Panc1 (cell line): ENCODE results near the gene ZNF554. TPM values are rescaled to one million over a fixed set of nuclear protein-coding genes. Genes with fewer than 3 reads are reported as not detected.
A peak's percentile ranks its signal among the peaks of the same experiment; 100 is the strongest.

Experiments
- ATAC-seq: fragments of 200-7000 bp; cut with Tn5 transposase; 2 replicates; pipeline ENCODE4 v1.9.1; 2020; ENCODE audit warnings: mild to moderate bottlenecking, moderate library complexity
- BruUV-seq: library from RNA; stranded (reverse); fragments of 400-500 nt; replicated peaks from 2 replicates; lab custom pipeline; 2021; lab: Mats Ljungman, UMichigan
- CTCF ChIA-PET: fragments of 300-600 bp; sonication (Branson Sonifier 250); formaldehyde crosslinking; loops from one replicate; lab custom pipeline; 2022; ENCODE audit warnings: antibody characterized with exemption; lab: Charles Lee
- POLR2A ChIA-PET: fragments of 300-600 bp; sonication (Branson Sonifier 250); formaldehyde crosslinking; loops from one replicate; lab custom pipeline; 2022; ENCODE audit warnings: antibody characterized with exemption; lab: Charles Lee
- DNase-seq: peaks from one replicate; pipeline ENCODE4 v3.0.0-alpha.2; 2010; ENCODE audit warnings: low read depth, low spot score
- H3K27ac ChIP-seq: 2 replicates; pipeline ENCODE4 v1.5.1; 2011; ENCODE audit warnings: mild to moderate bottlenecking, low read length, inconsistent platforms
- H3K27me3 ChIP-seq: fragments of 200-500 bp; sonication (Bioruptor generic); 2 replicates; pipeline ENCODE4 v1.6.0; 2014; ENCODE audit warnings: low read length, inconsistent platforms; ENCODE audit not compliant: control insufficient read depth, insufficient read depth
- H3K36me3 ChIP-seq: fragments of 200-500 bp; sonication (Bioruptor generic); 2 replicates; pipeline ENCODE4 v1.5.1; 2014; ENCODE audit warnings: inconsistent platforms, mild to moderate bottlenecking, low read length, moderate library complexity; ENCODE audit not compliant: control insufficient read depth, insufficient read depth
- H3K4me1 ChIP-seq: 2 replicates; pipeline ENCODE4 v1.5.1; 2011; ENCODE audit warnings: inconsistent platforms, mild to moderate bottlenecking, low read length, moderate library complexity; ENCODE audit not compliant: control insufficient read depth, insufficient read depth
- H3K4me3 ChIP-seq, 2 experiments: 2 replicates each; pipeline ENCODE4 v1.5.1; 2011 to 2012; ENCODE audit warnings: low read depth in 2 of 2, low read length in 2 of 2, mild to moderate bottlenecking in 2 of 2, inconsistent platforms in 1 of 2, moderate library complexity in 1 of 2
- H3K9me3 ChIP-seq: fragments of 200-500 bp; sonication (Bioruptor generic); 2 replicates; pipeline ENCODE4 v1.5.1; 2014; ENCODE audit warnings: low read depth, mild to moderate bottlenecking, inconsistent platforms, low read length, moderate library complexity; ENCODE audit not compliant: control insufficient read depth, insufficient read depth
- POLR2AphosphoS5 ChIP-seq: IDR thresholded peaks from 2 replicates; pipeline ENCODE4 v1.6.1; 2012; ENCODE audit warnings: mild to moderate bottlenecking, low read depth, low read length, moderate library complexity
- REST ChIP-seq, 2 experiments: IDR thresholded peaks; 2 replicates each; pipeline ENCODE4 v1.6.1; 2011 to 2012; ENCODE audit warnings: low read depth in 2 of 2, control low read depth in 1 of 2, low read length in 1 of 2, mild to moderate bottlenecking in 1 of 2, moderate library complexity in 1 of 2; ENCODE audit not compliant: insufficient read depth in 1 of 2
- SIN3A ChIP-seq: IDR thresholded peaks from 2 replicates; pipeline ENCODE4 v1.6.1; 2012; ENCODE audit warnings: low read depth, mild to moderate bottlenecking, low read length, moderate library complexity, borderline replicate concordance; ENCODE audit not compliant: insufficient read depth
- TCF7L2 ChIP-seq: IDR thresholded peaks from 2 replicates; pipeline ENCODE4 v1.6.1; 2011; ENCODE audit warnings: mild to moderate bottlenecking, low read depth, low read length, inconsistent platforms
- in situ Hi-C: cut with HindIII; loops from 2 replicates; pipeline ENCODE4 v1.10.0; 2016; ENCODE audit warnings: low sequenced_read_pairs, low pct_unique_long_range_greater_than_20kb
- intact Hi-C: fragments of 100-400 bp; cut with micrococcal nuclease; formaldehyde crosslinking; loops from one replicate; pipeline ENCODE4 v1.10.0; 2022; ENCODE audit not compliant: unreplicated experiment
- total RNA-seq: library from RNA; stranded (reverse); gene quantifications from one replicate; pipeline ENCODE4 v1.2.1, GENCODE V29; 2021; ENCODE audit not compliant: unreplicated experiment
- TF ChIP-seq, protein P1 (sequence below): fragments of 450-650 bp; IDR thresholded peaks from 2 replicates; pipeline ENCODE4 v1.5.1; 2017; ENCODE audit warnings: mild to moderate bottlenecking

Gene ZNF554
- total RNA-seq, 1 experiment from 2014 or later = 1.5 TPM

DNA sequence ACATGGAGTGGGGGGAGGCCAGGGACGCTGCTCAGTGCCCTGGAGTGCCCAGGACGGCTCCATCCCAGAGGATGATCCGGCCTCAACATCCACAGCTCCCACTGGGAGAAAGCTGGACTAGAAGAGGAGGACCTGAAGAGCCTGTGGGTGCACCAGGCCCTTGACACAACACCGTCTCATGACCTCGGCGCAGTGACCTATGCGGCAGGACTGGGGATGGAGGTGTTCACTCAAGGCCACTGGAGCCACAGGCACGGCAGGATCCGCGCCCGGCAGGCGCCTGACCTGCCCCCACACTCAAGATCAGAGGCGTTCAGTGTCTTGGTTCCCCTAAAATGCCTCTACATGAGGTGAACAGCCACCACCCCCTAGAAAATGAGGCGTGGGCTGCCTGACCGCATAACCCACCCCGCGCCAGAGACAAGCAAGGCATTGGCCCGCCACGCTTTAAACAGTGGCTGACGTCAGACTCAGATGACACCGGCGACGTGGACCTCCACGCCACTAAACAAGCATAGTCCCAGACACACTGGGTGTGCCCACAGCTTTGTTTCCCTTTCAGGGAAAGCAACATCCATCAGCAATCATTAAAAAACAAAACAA is 44.6 kb upstream of the ZNF554 start:
- TF ChIP-seq SIN3A (no peak), POLR2AphosphoS5 (no peak), REST (IDR thresholded peaks at IDR 0.05; ENCODE audit: insufficient read depth in 1 of 2, low read depth in 2 of 2, low read length in 1 of 2) (no peak), TCF7L2 (no peak)
- TF ChIP-seq, protein P1, sequence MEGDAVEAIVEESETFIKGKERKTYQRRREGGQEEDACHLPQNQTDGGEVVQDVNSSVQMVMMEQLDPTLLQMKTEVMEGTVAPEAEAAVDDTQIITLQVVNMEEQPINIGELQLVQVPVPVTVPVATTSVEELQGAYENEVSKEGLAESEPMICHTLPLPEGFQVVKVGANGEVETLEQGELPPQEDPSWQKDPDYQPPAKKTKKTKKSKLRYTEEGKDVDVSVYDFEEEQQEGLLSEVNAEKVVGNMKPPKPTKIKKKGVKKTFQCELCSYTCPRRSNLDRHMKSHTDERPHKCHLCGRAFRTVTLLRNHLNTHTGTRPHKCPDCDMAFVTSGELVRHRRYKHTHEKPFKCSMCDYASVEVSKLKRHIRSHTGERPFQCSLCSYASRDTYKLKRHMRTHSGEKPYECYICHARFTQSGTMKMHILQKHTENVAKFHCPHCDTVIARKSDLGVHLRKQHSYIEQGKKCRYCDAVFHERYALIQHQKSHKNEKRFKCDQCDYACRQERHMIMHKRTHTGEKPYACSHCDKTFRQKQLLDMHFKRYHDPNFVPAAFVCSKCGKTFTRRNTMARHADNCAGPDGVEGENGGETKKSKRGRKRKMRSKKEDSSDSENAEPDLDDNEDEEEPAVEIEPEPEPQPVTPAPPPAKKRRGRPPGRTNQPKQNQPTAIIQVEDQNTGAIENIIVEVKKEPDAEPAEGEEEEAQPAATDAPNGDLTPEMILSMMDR = no peak
- Histone ChIP-seq H3K9me3 (no peaks in the 10 kb centered on the region), H3K27ac (no peak overlapping the region), H3K4me1 (no peaks in the 10 kb centered on the region), H3K4me3 (no peak overlapping the region), H3K27me3 (no peaks in the 10 kb centered on the region), H3K36me3 (no peaks in the 10 kb centered on the region)
- intact Hi-C loops = no loop called here
- ChIA-PET CTCF (no interaction called here), POLR2A (no interaction called here)
- in situ Hi-C loops = no loop called here
- no peak for ATAC-seq
- no peak for DNase-seq
- no TSS peak for BruUV-seq

DNA sequence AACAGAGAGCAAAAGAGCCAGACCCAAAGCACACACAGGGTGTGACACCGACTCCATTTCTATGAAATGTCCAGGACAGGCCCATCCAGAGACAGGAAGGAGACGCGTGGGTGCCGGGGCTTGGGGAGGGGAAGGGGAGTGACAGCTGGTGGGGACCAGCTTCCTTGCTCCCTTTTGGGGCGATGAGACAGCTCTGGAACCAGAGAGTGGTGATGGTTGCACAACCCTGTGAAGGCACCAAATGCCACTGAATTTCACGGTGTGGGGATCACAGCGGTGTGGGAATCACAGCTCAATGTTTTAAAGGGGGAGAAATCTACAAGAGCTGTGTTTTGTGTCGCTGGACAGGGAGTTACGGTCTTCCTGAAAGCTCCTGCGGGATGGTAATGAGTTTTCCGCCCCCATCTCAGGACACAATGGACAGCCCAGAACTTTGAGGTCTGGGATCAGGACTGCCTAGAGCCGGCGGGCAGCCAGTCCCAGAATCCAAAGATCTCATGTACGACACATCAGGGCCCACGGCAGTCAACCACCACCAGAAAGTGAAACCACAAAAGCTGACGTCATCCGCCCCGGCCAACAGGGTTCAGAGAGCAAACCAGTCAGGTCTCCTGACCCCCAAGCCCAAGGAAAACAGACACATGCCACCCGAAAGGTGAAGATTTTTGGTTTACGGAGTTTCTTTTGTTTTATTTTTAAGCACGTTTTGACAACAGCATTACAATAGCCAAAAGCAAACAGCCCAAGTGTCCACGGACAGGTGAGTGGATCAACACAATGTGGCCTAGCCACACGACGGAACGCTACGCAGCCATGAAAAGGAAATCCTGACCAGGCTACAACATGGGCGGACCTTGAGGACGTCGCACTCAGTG is 43.9 kb upstream of the ZNF554 start:
- no peak overlapping the region for H3K27ac ChIP-seq
- no peak overlapping the region for H3K4me3 ChIP-seq
- ChIA-PET POLR2A (no interaction called here), CTCF (no interaction called here)
- H3K4me1 ChIP-seq = no peaks in the 10 kb centered on the region; the same call in 1 of the 2 replicates
- no peaks in the 10 kb centered on the region for H3K9me3 ChIP-seq
- H3K36me3 ChIP-seq = no peaks in the 10 kb centered on the region
- DNase-seq = no peak
- in situ Hi-C loops (no loop called here), intact Hi-C loops (no loop called here)
- no TSS peak for BruUV-seq
- H3K27me3 ChIP-seq = no peaks in the 10 kb centered on the region
- ATAC-seq = 0 out of 2 replicates have a peak, but pooled peaks have one; percentile 46
- TF ChIP-seq REST (IDR thresholded peaks at IDR 0.05; ENCODE audit: insufficient read depth in 1 of 2, low read depth in 2 of 2, low read length in 1 of 2) (no peak), SIN3A (no peak)
- TF ChIP-seq, protein P1 = no peak
